ENCODE data around the gene KIR3DL3.
A peak's percentile ranks its signal among the peaks of the same experiment; 100 is the strongest.
"Not testable (repeated sequence)": the region's sequence is repeated elsewhere in the genome, so short reads cannot be mapped to it uniquely, and the experiment has no call there.

The KIR3DL3 gene

DNA sequence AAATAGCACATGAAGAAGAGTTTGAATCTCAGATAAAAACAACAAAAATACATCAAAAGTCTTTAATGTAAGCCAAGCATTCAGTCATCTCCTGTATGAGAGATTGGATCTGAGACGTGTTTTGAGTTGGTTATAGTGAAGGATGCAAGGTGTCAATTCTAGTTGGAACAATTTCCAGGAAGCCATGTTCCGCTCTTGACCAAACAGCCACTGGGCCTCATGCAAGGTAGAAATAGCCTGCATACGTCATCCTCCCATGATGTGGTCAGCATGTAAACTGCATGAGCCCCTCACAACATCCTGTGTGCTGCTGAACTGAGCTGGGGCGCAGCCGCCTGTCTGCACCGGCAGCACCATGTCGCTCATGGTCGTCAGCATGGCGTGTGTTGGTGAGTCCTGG lies at the start of gene KIR3DL3:
KIR3DL3 (plus strand) TSS at position 301 of the 400 bp plus-strand sequence; CDS start at position 356, 55 bp downstream.
- H3K27ac ChIP-seq = no peak within 1 kb of the TSS
- no peak for TF ChIP-seq ZFX (IDR thresholded peaks at IDR 0.05)
- TF ChIP-seq, protein P1, sequence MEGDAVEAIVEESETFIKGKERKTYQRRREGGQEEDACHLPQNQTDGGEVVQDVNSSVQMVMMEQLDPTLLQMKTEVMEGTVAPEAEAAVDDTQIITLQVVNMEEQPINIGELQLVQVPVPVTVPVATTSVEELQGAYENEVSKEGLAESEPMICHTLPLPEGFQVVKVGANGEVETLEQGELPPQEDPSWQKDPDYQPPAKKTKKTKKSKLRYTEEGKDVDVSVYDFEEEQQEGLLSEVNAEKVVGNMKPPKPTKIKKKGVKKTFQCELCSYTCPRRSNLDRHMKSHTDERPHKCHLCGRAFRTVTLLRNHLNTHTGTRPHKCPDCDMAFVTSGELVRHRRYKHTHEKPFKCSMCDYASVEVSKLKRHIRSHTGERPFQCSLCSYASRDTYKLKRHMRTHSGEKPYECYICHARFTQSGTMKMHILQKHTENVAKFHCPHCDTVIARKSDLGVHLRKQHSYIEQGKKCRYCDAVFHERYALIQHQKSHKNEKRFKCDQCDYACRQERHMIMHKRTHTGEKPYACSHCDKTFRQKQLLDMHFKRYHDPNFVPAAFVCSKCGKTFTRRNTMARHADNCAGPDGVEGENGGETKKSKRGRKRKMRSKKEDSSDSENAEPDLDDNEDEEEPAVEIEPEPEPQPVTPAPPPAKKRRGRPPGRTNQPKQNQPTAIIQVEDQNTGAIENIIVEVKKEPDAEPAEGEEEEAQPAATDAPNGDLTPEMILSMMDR (conservative IDR thresholded peaks at IDR 0.05) = no peak

GRCh38 chr19:54676210-54676834 lies 47.9 kb upstream of the KIR3DL3 start:
- H3K27ac ChIP-seq = not testable (repeated sequence)
- TF ChIP-seq, protein P1 (conservative IDR thresholded peaks at IDR 0.05) = peak; percentile 94

- TF ChIP-seq, protein P1 (conservative IDR thresholded peaks at IDR 0.05) = no peak
- TF ChIP-seq ZFX (IDR thresholded peaks at IDR 0.05) = no peak
- no peak overlapping the region for H3K27ac ChIP-seq
These were observed 47.0 kb upstream of the KIR3DL3 start for GRCh38 chr19:54677217-54677616.

DNA sequence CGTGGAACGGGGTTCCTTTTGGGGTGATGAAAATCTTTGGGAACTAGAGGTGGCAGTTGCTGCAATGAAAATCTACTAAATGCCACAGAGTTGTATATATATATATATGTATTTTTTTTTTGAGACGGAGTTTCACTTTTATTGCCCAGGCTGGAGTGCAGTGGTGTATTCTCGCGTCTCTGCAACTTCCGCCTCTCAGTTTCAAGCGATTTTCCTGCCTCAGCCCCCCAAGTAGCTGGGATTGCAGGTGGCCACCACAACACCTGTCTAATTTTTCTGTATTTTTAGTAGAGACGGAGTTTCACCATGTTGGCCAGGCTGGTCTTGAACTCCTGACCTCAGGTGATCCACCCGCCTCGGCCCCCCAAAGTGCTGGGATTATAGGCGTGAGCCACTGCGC lies 42.6 kb upstream of the KIR3DL3 start:
- not testable (repeated sequence) for H3K27ac ChIP-seq

DNA sequence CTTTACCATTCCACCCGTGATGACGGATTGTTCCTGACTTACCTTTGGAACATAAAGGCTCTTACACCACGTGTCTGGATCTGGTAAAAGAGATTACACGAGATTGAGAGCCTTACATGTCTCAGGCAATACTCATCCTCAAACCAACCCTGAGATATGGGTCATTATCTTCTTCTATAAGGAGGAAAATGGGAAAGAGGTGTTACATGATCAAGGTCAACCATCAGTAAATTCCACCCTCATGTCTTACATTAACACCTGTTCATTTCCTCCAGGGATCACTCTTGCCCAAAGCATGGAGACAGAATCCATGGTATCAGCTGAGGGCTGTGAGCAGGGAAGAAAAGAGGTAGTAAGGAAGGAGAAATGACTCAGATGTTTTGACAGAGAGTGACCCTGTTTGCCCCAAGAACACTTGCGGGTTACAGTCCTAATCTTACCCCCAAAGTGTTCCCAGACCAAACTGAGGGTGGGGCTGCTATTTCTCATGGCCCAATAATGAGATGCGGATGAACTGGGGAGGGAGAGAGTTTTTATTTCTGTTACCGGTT lies 41.9 kb upstream of the KIR3DL3 start:
- no peak overlapping the region for H3K27ac ChIP-seq
- TF ChIP-seq, protein P1 (conservative IDR thresholded peaks at IDR 0.05) = no peak
- no peak for TF ChIP-seq ZFX (IDR thresholded peaks at IDR 0.05)

DNA sequence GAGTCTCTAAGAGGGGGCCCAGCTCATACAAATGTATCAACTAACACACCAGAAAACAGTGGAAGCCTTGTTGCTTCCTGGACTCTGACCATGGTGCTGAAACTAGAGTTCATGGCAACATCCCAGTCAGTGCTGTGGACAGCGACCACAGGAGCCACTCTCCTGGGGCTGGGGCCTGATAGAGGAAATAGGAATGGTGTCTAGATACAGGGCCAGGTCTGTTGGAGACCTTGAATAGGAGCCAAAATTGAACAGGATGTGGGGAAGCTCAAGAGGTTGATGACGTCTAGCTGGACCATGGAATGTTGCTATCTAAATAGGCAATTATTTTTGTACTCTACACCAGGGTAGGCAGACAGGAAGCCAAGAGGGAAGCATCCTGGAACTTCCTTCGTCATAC lies 39.7 kb upstream of the KIR3DL3 start:
- TF ChIP-seq ZFX (IDR thresholded peaks at IDR 0.05) = no peak
- TF ChIP-seq, protein P1 (conservative IDR thresholded peaks at IDR 0.05) = no peak
- H3K27ac ChIP-seq = no peak overlapping the region

DNA sequence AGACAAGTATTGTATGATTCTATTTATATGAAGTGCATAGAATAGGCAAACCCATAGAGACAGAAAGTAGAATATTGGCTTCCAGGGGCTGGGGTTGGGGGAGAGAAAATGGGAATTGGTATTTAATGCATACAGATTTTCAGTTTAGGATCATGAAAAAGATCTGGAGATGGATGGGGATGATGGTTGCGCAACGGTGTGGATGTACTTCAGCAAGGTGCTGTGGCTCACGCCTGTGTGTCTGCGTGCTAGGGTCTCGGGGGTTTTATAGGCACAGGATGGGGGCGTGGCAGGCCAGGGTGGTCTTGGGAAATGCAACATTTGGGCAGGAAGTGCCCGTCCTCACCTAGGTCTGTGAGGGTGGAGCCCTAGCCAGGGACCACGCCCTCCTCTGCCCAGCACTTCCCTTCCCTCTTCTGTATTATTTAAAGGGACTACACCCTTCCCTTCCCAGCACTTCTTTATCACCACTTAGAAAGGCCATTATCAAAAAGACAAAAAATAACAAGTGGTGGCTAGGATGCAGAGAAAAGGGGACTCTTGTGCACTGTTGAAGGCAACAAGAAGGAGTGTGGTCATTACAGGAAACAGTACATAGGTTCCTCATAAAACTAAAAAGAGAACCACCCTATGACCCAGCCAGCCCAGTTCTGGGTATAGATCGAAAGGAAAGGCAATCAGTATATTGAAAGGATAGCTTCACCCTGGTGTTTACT lies 32.5 kb upstream of the KIR3DL3 start:
- no peak overlapping the region for H3K27ac ChIP-seq
- TF ChIP-seq, protein P1 (conservative IDR thresholded peaks at IDR 0.05) = no peak
- no peak for TF ChIP-seq ZFX (IDR thresholded peaks at IDR 0.05)

Measured in C4-2B (cell line).